HepG2 (cell line): Measurements from ENCODE around the gene PRKCE. TPM values are rescaled to one million over a fixed set of nuclear protein-coding genes. Genes with fewer than 3 reads are reported as not detected.

Source experiments
- FOXO1 ChIP-seq: sonication (generic); formaldehyde crosslinking; IDR thresholded peaks from 2 replicates; pipeline ENCODE4 v1.4.0; 2020; ENCODE audit warnings: missing genetic modification reagents
- HNRNPLL ChIP-seq: fragments of 200-400 bp; formaldehyde crosslinking; IDR thresholded peaks from 2 replicates; pipeline ENCODE4 v1.6.1; 2017; ENCODE audit warnings: mild to moderate bottlenecking, low read depth, low read length; ENCODE audit not compliant: poor library complexity, severe bottlenecking
- KLF16 ChIP-seq, 2 experiments: sonication (generic) in 1 of 2; formaldehyde crosslinking in 1 of 2; IDR thresholded peaks; 2 replicates each; pipeline versions ENCODE4 v1.6.1 to v1.8.0; 2016 to 2023; ENCODE audit warnings: missing genetic modification reagents in 2 of 2, missing compliant biosample characterization in 1 of 2
- MLLT10 ChIP-seq: sonication (generic); formaldehyde crosslinking; IDR thresholded peaks from 2 replicates; pipeline ENCODE4 v1.4.0; 2020; ENCODE audit warnings: missing genetic modification reagents
- NONO ChIP-seq, 2 experiments: fragments of 450-650 bp in 1 of 2; sonication (generic) in 1 of 2; formaldehyde crosslinking in 1 of 2; IDR thresholded peaks in 1 of 2; conservative IDR thresholded peaks in 1 of 2; 2 replicates each; pipeline versions ENCODE4 v1.6.1 to v1.8.0; 2017 to 2022; ENCODE audit warnings: mild to moderate bottlenecking in 1 of 2, missing genetic modification reagents in 1 of 2, moderate library complexity in 1 of 2
- NR1H2 ChIP-seq: sonication (generic); formaldehyde crosslinking; IDR thresholded peaks from 2 replicates; pipeline ENCODE4 v1.8.1; 2022; ENCODE audit warnings: low read depth, missing genetic modification reagents, borderline replicate concordance
- SETDB1 ChIP-seq: sonication (generic); formaldehyde crosslinking; IDR thresholded peaks from 2 replicates; pipeline ENCODE4 v1.5.1; 2020; ENCODE audit warnings: missing genetic modification reagents, mild to moderate bottlenecking, borderline replicate concordance
- polyA plus RNA-seq, 8 experiments: library from polyadenylated mRNA; depleted of rRNA in 3 of 8; stranded (reverse) in 7 of 8; unstranded in 1 of 8; fragments of >200 nt; fragmentation: Illumina TruSeq in 4 of 8; extraction: Trizol in 4 of 8; gene quantifications; 2 replicates each; pipeline versions ENCODE4 v1.2.1 to v1.2.3, GENCODE V29; 2011 to 2016; ENCODE audit warnings: low read depth in 4 of 8, missing spikeins in 1 of 8, mixed read lengths in 1 of 8; ENCODE audit not compliant: insufficient read depth in 1 of 8
- total RNA-seq, 5 experiments: library from RNA; depleted of rRNA; stranded (reverse); fragments of >200 nt; fragmentation: Illumina TruSeq; extraction: Trizol; gene quantifications; 2 replicates each; pipeline ENCODE4 v1.2.3, GENCODE V29; 2016; ENCODE audit warnings: low read depth in 1 of 5
- TF ChIP-seq, protein P1 (sequence below), 2 experiments: fragments of 450-650 bp in 1 of 2; sonication (generic) in 1 of 2; formaldehyde crosslinking in 1 of 2; IDR thresholded peaks; 2 replicates each; pipeline versions ENCODE4 v1.6.1 to v1.8.0; 2016 to 2022; ENCODE audit warnings: antibody characterized with exemption in 1 of 2, mild to moderate bottlenecking in 1 of 2, missing genetic modification reagents in 1 of 2
- TF ChIP-seq, protein P2 (sequence below): sonication (generic); formaldehyde crosslinking; IDR thresholded peaks from 2 replicates; pipeline ENCODE4 v1.9.0; 2022; ENCODE audit warnings: missing genetic modification reagents, mild to moderate bottlenecking, borderline replicate concordance
- TF ChIP-seq, protein P3 (sequence below): sonication (generic); formaldehyde crosslinking; IDR thresholded peaks from 2 replicates; pipeline ENCODE4 v1.4.0; 2020; ENCODE audit warnings: missing genetic modification reagents
- TF ChIP-seq, protein P4 (sequence below): sonication (generic); formaldehyde crosslinking; IDR thresholded peaks from 2 replicates; pipeline ENCODE4 v1.4.0; 2020; ENCODE audit warnings: mild to moderate bottlenecking, low read depth, missing genetic modification reagents
- TF ChIP-seq, protein P5 (sequence below): sonication (generic); formaldehyde crosslinking; IDR thresholded peaks from 2 replicates; pipeline ENCODE4 v1.4.0; 2020; ENCODE audit warnings: mild to moderate bottlenecking, missing genetic modification reagents

The PRKCE gene
- total and polyA plus RNA-seq, 2 of the 13 experiments (the other 11 are each of a cell fraction or from before 2014, with no cell fraction given): 1.0 to 3.9 TPM

DNA sequence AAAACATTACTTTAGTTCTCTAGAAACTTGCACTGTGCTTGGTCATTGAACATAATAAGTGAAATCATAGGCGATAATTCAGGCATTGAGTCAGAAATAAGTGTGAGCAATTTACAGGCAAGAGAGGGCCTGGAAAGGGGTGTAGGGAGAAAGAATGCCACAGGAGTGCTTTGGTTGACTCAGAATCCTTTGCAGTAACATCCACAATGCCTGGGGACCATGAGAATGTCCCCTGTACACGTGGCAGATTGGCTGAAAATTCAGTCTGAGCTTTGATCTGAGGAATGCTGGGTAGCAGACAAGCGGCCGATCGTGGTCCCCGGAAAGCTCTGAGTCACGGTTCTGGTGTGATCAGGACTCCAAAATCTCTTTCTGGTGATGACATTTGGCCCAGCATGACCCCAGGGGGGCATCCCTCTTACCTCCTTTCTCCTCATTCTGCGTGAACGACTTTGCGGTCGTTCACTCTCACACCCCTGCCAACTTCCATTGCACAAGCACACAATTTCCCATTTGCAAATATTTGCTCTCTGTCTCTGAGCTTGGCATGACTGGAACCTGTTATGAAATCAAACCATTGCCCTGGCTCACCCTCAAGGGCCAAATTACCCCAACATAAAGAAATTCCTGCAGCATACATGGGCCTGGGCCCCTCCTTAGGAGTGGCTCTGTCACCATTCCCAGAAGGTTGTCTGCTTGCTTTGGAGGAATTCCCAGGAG is 340.7 kb downstream of the PRKCE start (continued):
- TF ChIP-seq, protein P1, sequence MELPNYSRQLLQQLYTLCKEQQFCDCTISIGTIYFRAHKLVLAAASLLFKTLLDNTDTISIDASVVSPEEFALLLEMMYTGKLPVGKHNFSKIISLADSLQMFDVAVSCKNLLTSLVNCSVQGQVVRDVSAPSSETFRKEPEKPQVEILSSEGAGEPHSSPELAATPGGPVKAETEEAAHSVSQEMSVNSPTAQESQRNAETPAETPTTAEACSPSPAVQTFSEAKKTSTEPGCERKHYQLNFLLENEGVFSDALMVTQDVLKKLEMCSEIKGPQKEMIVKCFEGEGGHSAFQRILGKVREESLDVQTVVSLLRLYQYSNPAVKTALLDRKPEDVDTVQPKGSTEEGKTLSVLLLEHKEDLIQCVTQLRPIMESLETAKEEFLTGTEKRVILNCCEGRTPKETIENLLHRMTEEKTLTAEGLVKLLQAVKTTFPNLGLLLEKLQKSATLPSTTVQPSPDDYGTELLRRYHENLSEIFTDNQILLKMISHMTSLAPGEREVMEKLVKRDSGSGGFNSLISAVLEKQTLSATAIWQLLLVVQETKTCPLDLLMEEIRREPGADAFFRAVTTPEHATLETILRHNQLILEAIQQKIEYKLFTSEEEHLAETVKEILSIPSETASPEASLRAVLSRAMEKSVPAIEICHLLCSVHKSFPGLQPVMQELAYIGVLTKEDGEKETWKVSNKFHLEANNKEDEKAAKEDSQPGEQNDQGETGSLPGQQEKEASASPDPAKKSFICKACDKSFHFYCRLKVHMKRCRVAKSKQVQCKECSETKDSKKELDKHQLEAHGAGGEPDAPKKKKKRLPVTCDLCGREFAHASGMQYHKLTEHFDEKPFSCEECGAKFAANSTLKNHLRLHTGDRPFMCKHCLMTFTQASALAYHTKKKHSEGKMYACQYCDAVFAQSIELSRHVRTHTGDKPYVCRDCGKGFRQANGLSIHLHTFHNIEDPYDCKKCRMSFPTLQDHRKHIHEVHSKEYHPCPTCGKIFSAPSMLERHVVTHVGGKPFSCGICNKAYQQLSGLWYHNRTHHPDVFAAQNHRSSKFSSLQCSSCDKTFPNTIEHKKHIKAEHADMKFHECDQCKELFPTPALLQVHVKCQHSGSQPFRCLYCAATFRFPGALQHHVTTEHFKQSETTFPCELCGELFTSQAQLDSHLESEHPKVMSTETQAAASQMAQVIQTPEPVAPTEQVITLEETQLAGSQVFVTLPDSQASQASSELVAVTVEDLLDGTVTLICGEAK (IDR thresholded peaks at IDR 0.05): no peak
- TF ChIP-seq, protein P1 (CRISPR knock-in tag; IDR thresholded peaks at IDR 0.05): no peak; the same call in 1 of the 2 replicates
- TF ChIP-seq, protein P2, sequence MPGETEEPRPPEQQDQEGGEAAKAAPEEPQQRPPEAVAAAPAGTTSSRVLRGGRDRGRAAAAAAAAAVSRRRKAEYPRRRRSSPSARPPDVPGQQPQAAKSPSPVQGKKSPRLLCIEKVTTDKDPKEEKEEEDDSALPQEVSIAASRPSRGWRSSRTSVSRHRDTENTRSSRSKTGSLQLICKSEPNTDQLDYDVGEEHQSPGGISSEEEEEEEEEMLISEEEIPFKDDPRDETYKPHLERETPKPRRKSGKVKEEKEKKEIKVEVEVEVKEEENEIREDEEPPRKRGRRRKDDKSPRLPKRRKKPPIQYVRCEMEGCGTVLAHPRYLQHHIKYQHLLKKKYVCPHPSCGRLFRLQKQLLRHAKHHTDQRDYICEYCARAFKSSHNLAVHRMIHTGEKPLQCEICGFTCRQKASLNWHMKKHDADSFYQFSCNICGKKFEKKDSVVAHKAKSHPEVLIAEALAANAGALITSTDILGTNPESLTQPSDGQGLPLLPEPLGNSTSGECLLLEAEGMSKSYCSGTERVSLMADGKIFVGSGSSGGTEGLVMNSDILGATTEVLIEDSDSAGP (CRISPR knock-in tag): peak; percentile 71
- TF ChIP-seq SETDB1 (CRISPR knock-in tag) (no peak), MLLT10 (CRISPR knock-in tag) (no peak), NONO (IDR thresholded peaks at IDR 0.05) (no peak), NONO (CRISPR knock-in tag; conservative IDR thresholded peaks at IDR 0.05) (peak; percentile 73; the same call in 1 of the 2 replicates), HNRNPLL (no peak), FOXO1 (CRISPR knock-in tag) (peak; percentile 61; the same call in 1 of the 2 replicates), NR1H2 (CRISPR knock-in tag) (no peak; the same call in 1 of the 2 replicates), KLF16 (CRISPR knock-in tag; IDR thresholded peaks at IDR 0.05) (peak in 1 of 2 experiments; percentile 91; a peak in 2 of 4 replicates)
- TF ChIP-seq, protein P3, sequence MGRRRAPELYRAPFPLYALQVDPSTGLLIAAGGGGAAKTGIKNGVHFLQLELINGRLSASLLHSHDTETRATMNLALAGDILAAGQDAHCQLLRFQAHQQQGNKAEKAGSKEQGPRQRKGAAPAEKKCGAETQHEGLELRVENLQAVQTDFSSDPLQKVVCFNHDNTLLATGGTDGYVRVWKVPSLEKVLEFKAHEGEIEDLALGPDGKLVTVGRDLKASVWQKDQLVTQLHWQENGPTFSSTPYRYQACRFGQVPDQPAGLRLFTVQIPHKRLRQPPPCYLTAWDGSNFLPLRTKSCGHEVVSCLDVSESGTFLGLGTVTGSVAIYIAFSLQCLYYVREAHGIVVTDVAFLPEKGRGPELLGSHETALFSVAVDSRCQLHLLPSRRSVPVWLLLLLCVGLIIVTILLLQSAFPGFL (CRISPR knock-in tag): no peak
- TF ChIP-seq, protein P4, sequence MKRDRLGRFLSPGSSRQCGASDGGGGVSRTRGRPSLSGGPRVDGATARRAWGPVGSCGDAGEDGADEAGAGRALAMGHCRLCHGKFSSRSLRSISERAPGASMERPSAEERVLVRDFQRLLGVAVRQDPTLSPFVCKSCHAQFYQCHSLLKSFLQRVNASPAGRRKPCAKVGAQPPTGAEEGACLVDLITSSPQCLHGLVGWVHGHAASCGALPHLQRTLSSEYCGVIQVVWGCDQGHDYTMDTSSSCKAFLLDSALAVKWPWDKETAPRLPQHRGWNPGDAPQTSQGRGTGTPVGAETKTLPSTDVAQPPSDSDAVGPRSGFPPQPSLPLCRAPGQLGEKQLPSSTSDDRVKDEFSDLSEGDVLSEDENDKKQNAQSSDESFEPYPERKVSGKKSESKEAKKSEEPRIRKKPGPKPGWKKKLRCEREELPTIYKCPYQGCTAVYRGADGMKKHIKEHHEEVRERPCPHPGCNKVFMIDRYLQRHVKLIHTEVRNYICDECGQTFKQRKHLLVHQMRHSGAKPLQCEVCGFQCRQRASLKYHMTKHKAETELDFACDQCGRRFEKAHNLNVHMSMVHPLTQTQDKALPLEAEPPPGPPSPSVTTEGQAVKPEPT (CRISPR knock-in tag): no peak
- TF ChIP-seq, protein P5, sequence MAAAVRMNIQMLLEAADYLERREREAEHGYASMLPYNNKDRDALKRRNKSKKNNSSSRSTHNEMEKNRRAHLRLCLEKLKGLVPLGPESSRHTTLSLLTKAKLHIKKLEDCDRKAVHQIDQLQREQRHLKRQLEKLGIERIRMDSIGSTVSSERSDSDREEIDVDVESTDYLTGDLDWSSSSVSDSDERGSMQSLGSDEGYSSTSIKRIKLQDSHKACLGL (CRISPR knock-in tag): no peak
